ENCODE results near the gene SLC49A4.

DNA sequence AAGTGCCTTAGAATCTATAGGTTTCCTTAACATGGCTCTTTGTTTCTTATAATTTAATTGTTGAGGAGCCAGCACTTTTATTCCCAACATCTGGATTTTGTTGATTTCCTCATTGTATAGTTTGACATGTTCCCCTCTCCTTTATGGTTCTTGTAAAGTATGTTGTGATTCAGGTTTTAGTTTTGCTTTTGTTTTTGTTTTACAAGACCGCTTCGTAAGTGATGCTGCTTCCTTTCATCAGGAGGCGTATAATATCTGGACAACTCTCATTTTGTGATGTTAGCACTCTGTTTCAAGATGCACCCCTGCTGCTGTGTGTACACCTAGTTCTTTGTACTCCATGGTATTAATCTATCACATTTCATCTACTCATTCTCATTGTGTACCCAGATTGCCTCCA is 48.7 kb downstream of the SLC49A4 start:
- TF ChIP-seq POLR2A (IDR thresholded peaks at IDR 0.05; ENCODE audit: low read depth) (no peak), EP300 (IDR thresholded peaks at IDR 0.05) (no peak), POLR2AphosphoS5 (IDR thresholded peaks at IDR 0.05) (no peak)
- TF ChIP-seq, protein P1, sequence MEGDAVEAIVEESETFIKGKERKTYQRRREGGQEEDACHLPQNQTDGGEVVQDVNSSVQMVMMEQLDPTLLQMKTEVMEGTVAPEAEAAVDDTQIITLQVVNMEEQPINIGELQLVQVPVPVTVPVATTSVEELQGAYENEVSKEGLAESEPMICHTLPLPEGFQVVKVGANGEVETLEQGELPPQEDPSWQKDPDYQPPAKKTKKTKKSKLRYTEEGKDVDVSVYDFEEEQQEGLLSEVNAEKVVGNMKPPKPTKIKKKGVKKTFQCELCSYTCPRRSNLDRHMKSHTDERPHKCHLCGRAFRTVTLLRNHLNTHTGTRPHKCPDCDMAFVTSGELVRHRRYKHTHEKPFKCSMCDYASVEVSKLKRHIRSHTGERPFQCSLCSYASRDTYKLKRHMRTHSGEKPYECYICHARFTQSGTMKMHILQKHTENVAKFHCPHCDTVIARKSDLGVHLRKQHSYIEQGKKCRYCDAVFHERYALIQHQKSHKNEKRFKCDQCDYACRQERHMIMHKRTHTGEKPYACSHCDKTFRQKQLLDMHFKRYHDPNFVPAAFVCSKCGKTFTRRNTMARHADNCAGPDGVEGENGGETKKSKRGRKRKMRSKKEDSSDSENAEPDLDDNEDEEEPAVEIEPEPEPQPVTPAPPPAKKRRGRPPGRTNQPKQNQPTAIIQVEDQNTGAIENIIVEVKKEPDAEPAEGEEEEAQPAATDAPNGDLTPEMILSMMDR (IDR thresholded peaks at IDR 0.05), result no peak
